OCI-LY1 (cell line): Measurements from ENCODE around the gene TEX52.

Experiments
- H2AFZ ChIP-seq: fragments of 200-600 bp; sonication (generic), shearing (Covaris generic); 2 replicates; pipeline ENCODE4 v1.6.0; 2014; ENCODE audit warnings: antibody characterized with exemption, mild to moderate bottlenecking, low read length
- H3F3A ChIP-seq: fragments of 200-600 bp; sonication (generic), shearing (Covaris generic); 2 replicates; pipeline ENCODE4 v1.6.0; 2014; ENCODE audit warnings: mild to moderate bottlenecking, antibody characterized with exemption, low read length, moderate library complexity; ENCODE audit not compliant: insufficient read depth
- H3K27ac ChIP-seq: fragments of 200-600 bp; sonication (generic); 2 replicates; pipeline ENCODE4 v1.5.1; 2014; ENCODE audit warnings: low read length, mixed run types, mild to moderate bottlenecking, low read depth; ENCODE audit not compliant: poor library complexity, severe bottlenecking
- H3K27me3 ChIP-seq: fragments of 200-600 bp; sonication (generic); 2 replicates; pipeline ENCODE4 v1.6.0; 2014; ENCODE audit warnings: antibody characterized with exemption, mild to moderate bottlenecking, low read length, moderate library complexity; ENCODE audit not compliant: insufficient read depth
- H3K36me3 ChIP-seq: fragments of 200-600 bp; sonication (generic); 2 replicates; pipeline ENCODE4 v1.6.1; 2014; ENCODE audit warnings: mild to moderate bottlenecking, antibody characterized with exemption, low read length, moderate library complexity, mixed read lengths; ENCODE audit not compliant: insufficient read depth
- H3K4me1 ChIP-seq: fragments of 200-600 bp; sonication (generic); 2 replicates; pipeline ENCODE4 v1.5.1; 2014; ENCODE audit warnings: mild to moderate bottlenecking, low read length, moderate library complexity; ENCODE audit not compliant: insufficient read depth, severe bottlenecking
- H3K4me2 ChIP-seq: fragments of 200-600 bp; sonication (generic), shearing (Covaris generic); 2 replicates; pipeline ENCODE4 v1.6.1; 2014; ENCODE audit warnings: low read length
- H3K4me3 ChIP-seq: fragments of 200-600 bp; sonication (generic); 2 replicates; pipeline ENCODE4 v1.5.1; 2014; ENCODE audit warnings: low read length, low read depth, mild to moderate bottlenecking, mixed read lengths; ENCODE audit not compliant: poor library complexity, severe bottlenecking
- H3K79me2 ChIP-seq: fragments of 200-600 bp; shearing (Covaris generic); 2 replicates; pipeline ENCODE4 v1.6.1; 2016; ENCODE audit warnings: mixed run types, low read length, mixed read lengths; ENCODE audit not compliant: insufficient read depth
- H3K9ac ChIP-seq: fragments of 200-600 bp; sonication (generic), shearing (Covaris generic); 2 replicates; pipeline ENCODE4 v1.6.1; 2014; ENCODE audit warnings: mild to moderate bottlenecking, low read length, mixed read lengths
- H3K9me2 ChIP-seq: fragments of 200-600 bp; sonication (generic), shearing (Covaris generic); 2 replicates; pipeline ENCODE4 v1.6.1; 2014; ENCODE audit warnings: low read depth, mild to moderate bottlenecking, low read length, mixed read lengths
- H3K9me3 ChIP-seq: fragments of 200-600 bp; shearing (Covaris generic); 2 replicates; pipeline ENCODE4 v1.6.1; 2014; ENCODE audit warnings: low read length, mixed read lengths
- H4K20me1 ChIP-seq: fragments of 200-600 bp; sonication (generic), shearing (Covaris generic); 2 replicates; pipeline ENCODE4 v1.6.0; 2016; ENCODE audit warnings: mild to moderate bottlenecking, low read length; ENCODE audit not compliant: insufficient read depth
- CTCF ChIP-seq: fragments of 200-600 bp; sonication (generic), shearing (Covaris generic); IDR thresholded peaks from 2 replicates; pipeline ENCODE4 v1.5.1; 2017; ENCODE audit warnings: mild to moderate bottlenecking, antibody characterized with exemption, low read length, moderate library complexity, mixed read lengths
- EZH2 ChIP-seq: fragments of 200-600 bp; sonication (generic), shearing (Covaris generic); IDR thresholded peaks from 2 replicates; pipeline ENCODE4 v1.8.0; 2017; ENCODE audit warnings: borderline replicate concordance, mixed run types, mild to moderate bottlenecking, antibody characterized with exemption, low read length, moderate library complexity, mixed read lengths

Gene TEX52

GRCh38 chr12:2825132-2825531 is 31.7 kb downstream of the TEX52 start:
- no peak overlapping the region for H3K9ac ChIP-seq
- no peaks in the 10 kb centered on the region for H4K20me1 ChIP-seq
- no peaks in the 10 kb centered on the region for H3K4me1 ChIP-seq
- H3F3A ChIP-seq = no peaks in the 10 kb centered on the region
- H3K27ac ChIP-seq = no peak overlapping the region
- TF ChIP-seq EZH2 (no peak), CTCF (no peak)
- no peak overlapping the region for H2AFZ ChIP-seq
- no peaks in the 10 kb centered on the region for H3K9me2 ChIP-seq
- no peak overlapping the region for H3K4me2 ChIP-seq
- H3K36me3 ChIP-seq = peaks cover 84% of the 10 kb centered on the region
- H3K9me3 ChIP-seq = no peaks in the 10 kb centered on the region
- no peak overlapping the region for H3K4me3 ChIP-seq
- H3K27me3 ChIP-seq = no peaks in the 10 kb centered on the region
- H3K79me2 ChIP-seq = no peaks in the 10 kb centered on the region

GRCh38 chr12:2824541-2824940 is 32.3 kb downstream of the TEX52 start:
- H3K4me3 ChIP-seq = no peak overlapping the region
- no peak overlapping the region for H3K9ac ChIP-seq
- peaks cover 88% of the 10 kb centered on the region for H3K36me3 ChIP-seq
- H3K9me2 ChIP-seq = no peaks in the 10 kb centered on the region
- no peak for TF ChIP-seq EZH2
- no peak for TF ChIP-seq CTCF
- no peaks in the 10 kb centered on the region for H3K27me3 ChIP-seq
- no peak overlapping the region for H3K4me2 ChIP-seq
- H3K79me2 ChIP-seq = no peaks in the 10 kb centered on the region
- H3K4me1 ChIP-seq = no peaks in the 10 kb centered on the region
- H4K20me1 ChIP-seq = no peaks in the 10 kb centered on the region
- H2AFZ ChIP-seq = no peak overlapping the region
- H3F3A ChIP-seq = no peaks in the 10 kb centered on the region
- no peak overlapping the region for H3K27ac ChIP-seq
- no peaks in the 10 kb centered on the region for H3K9me3 ChIP-seq

GRCh38 chr12:2823483-2823882 is 33.4 kb downstream of the TEX52 start:
- H4K20me1 ChIP-seq = no peaks in the 10 kb centered on the region

More at GRCh38 chr12:2823483-2823882, 33.4 kb downstream of the TEX52 start:
- no peaks in the 10 kb centered on the region for H3K9me3 ChIP-seq
- no peak overlapping the region for H3K4me2 ChIP-seq
- H3F3A ChIP-seq = no peaks in the 10 kb centered on the region
- H3K27ac ChIP-seq = no peak overlapping the region
- H3K9ac ChIP-seq = no peak overlapping the region
- no peak overlapping the region for H2AFZ ChIP-seq
- H3K27me3 ChIP-seq = no peaks in the 10 kb centered on the region
- H3K36me3 ChIP-seq = peaks cover 92% of the 10 kb centered on the region
- no peaks in the 10 kb centered on the region for H3K9me2 ChIP-seq
- no peaks in the 10 kb centered on the region for H3K79me2 ChIP-seq
- H3K4me3 ChIP-seq = no peak overlapping the region
- H3K4me1 ChIP-seq = no peaks in the 10 kb centered on the region
- TF ChIP-seq EZH2 (no peak), CTCF (no peak)
